NOMO-1 treated with DMSO at 0.1 percent for 48 hours (cell line): Measurements from ENCODE around the gene IFITM1.

Source experiments
- DNase-seq: peaks from one replicate; lab custom pipeline; 2025; ENCODE audit not compliant: unreplicated experiment; lab: John Stamatoyannopoulos, UW

The IFITM1 gene

GRCh38 chr11:313787-314553 is at the start of gene IFITM1:
IFITM1 (plus strand) TSS chr11:314040; CDS start chr11:314171, 131 bp downstream.
- peak; percentile 41 for DNase-seq

- peak; percentile 27 for DNase-seq
Observed at GRCh38 chr11:266676-267439, 47.0 kb upstream of the IFITM1 start.

- DNase-seq: no peak
Observed at GRCh38 chr11:267491-267994, 46.3 kb upstream of the IFITM1 start.

GRCh38 chr11:268716-269145 is 45.1 kb upstream of the IFITM1 start:
- peak; percentile 91 for DNase-seq

GRCh38 chr11:269146-269890 is 44.5 kb upstream of the IFITM1 start:
- peak; percentile 95 for DNase-seq

GRCh38 chr11:270451-271318 is 43.2 kb upstream of the IFITM1 start:
- no peak for DNase-seq

- no peak for DNase-seq
Observed at GRCh38 chr11:271319-271715, 42.5 kb upstream of the IFITM1 start.

- no peak for DNase-seq
Observed at GRCh38 chr11:272195-272930, 41.5 kb upstream of the IFITM1 start.

- DNase-seq: no peak
Observed at GRCh38 chr11:272931-273198, 41.0 kb upstream of the IFITM1 start.

GRCh38 chr11:276219-276618 is 37.6 kb upstream of the IFITM1 start:
- no peak for DNase-seq

GRCh38 chr11:278001-278951 is 35.6 kb upstream of the IFITM1 start, which contains the start of gene NLRP6:
NLRP6 (plus strand) TSS chr11:278407; CDS start chr11:278570, 163 bp downstream.
- DNase-seq: no peak

- no peak for DNase-seq
Observed at GRCh38 chr11:279040-279965, 34.5 kb upstream of the IFITM1 start.

- peak; percentile 54 for DNase-seq
Observed at GRCh38 chr11:279966-280705, 33.7 kb upstream of the IFITM1 start.

- no peak for DNase-seq
Observed at GRCh38 chr11:280706-281485, 32.9 kb upstream of the IFITM1 start.

- no peak for DNase-seq
Observed at GRCh38 chr11:281486-282161, 32.2 kb upstream of the IFITM1 start.

- no peak for DNase-seq
Observed at GRCh38 chr11:282171-282570, 31.7 kb upstream of the IFITM1 start.
